C4-2B (cell line): ENCODE results near the gene MMP13.

Experiments
- ZFX ChIP-seq: fragments of 450-650 bp; IDR thresholded peaks from 2 replicates; pipeline ENCODE4 v1.6.1; 2017
- TF ChIP-seq, protein P1 (sequence below): fragments of 450-650 bp; conservative IDR thresholded peaks from 2 replicates; pipeline ENCODE4 v1.5.1; 2017; ENCODE audit warnings: mild to moderate bottlenecking

DNA sequence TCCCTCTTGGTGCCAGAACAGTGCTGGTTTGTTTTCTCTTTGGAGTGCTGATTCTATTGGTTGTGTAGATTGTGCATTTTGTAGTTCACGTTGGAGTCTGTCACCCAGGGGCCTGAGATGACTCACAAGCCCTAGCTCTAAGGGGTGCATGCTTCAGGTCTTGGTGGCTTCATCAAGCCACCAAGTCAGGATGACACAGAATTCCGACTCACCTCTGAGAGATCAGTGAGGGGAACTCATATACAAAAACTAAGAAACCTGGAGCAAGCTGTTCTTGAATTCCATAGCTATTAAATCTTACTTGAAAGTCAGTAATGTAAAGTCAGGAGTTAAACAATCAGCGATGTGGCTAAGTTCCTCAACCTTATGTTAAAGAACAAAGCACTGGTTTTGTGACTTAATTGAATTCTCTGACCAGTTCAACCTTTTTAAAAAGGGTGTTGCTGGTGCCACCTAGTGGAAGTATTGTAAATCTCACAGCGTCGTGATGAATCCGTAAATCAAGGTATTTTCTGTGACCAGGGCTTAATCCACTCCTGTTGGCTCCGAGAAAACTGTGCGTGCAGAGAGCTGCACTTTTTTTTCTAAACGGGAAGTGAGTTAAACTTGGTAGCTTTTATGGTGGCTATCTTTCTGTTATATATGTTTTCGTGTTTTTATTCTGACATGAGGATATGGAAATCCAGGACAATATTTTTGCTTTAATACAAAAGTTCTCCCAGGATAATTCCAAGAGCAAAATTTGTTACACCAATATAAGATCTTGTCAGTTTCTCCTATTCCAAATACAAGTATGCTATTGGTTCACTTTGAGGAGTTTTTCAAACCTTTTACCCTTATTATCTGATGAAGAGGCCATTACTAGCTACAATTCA is 14.6 kb downstream of the MMP13 start:
- TF ChIP-seq, protein P1, sequence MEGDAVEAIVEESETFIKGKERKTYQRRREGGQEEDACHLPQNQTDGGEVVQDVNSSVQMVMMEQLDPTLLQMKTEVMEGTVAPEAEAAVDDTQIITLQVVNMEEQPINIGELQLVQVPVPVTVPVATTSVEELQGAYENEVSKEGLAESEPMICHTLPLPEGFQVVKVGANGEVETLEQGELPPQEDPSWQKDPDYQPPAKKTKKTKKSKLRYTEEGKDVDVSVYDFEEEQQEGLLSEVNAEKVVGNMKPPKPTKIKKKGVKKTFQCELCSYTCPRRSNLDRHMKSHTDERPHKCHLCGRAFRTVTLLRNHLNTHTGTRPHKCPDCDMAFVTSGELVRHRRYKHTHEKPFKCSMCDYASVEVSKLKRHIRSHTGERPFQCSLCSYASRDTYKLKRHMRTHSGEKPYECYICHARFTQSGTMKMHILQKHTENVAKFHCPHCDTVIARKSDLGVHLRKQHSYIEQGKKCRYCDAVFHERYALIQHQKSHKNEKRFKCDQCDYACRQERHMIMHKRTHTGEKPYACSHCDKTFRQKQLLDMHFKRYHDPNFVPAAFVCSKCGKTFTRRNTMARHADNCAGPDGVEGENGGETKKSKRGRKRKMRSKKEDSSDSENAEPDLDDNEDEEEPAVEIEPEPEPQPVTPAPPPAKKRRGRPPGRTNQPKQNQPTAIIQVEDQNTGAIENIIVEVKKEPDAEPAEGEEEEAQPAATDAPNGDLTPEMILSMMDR = peak; percentile 89
- no peak for TF ChIP-seq ZFX
